IMR-90 (cell line): Measurements from ENCODE around the gene RAB25. TPM values are rescaled to one million over a fixed set of nuclear protein-coding genes. Genes with fewer than 3 reads are reported as not detected.
A peak's percentile ranks its signal among the peaks of the same experiment; 100 is the strongest.

Source experiments
- ATAC-seq: fragments of 200-7000 bp; cut with Tn5 transposase; 2 replicates; pipeline ENCODE4 v1.9.1; 2020; ENCODE audit warnings: low read depth, mild to moderate bottlenecking, moderate library complexity
- BruUV-seq: library from RNA; stranded (reverse); fragments of 400-500 nt; replicated peaks from 2 replicates; lab custom pipeline; 2021; lab: Mats Ljungman, UMichigan
- CTCF ChIA-PET: fragments of 300-600 bp; formaldehyde crosslinking; extraction: SDS; loops from one replicate; lab custom pipeline; 2021; ENCODE audit warnings: antibody characterized with exemption; lab: Yijun Ruan, JAX
- POLR2A ChIA-PET: fragments of 300-600 bp; sonication (Branson Sonifier 250); formaldehyde crosslinking; loops from one replicate; lab custom pipeline; 2022; ENCODE audit warnings: antibody characterized with exemption; ENCODE audit not compliant: unreplicated experiment; lab: Charles Lee
- DNase-seq: peaks from one replicate; pipeline ENCODE4 v3.0.0; 2013
- H2AFZ ChIP-seq: replicated peaks from 2 replicates; pipeline ENCODE3; 2013; ENCODE audit warnings: low read length, mild to moderate bottlenecking; ENCODE audit not compliant: poor library complexity
- H2AK5ac ChIP-seq: 2 replicates; pipeline ENCODE4 v1.6.1; 2013; ENCODE audit warnings: low read depth, low read length, inconsistent platforms
- H2AK9ac ChIP-seq: replicated peaks from 2 replicates; pipeline ENCODE3; 2013; ENCODE audit warnings: mild to moderate bottlenecking, low read depth, low read length, moderate library complexity; ENCODE audit not compliant: poor library complexity
- H2BK120ac ChIP-seq: 2 replicates; pipeline ENCODE4 v1.6.1; 2013; ENCODE audit warnings: low read depth, low read length, inconsistent platforms
- H2BK15ac ChIP-seq: 3 replicates; pipeline ENCODE4 v1.6.1; 2013; ENCODE audit warnings: low read depth, low read length, inconsistent platforms
- H2BK20ac ChIP-seq: 2 replicates; pipeline ENCODE4 v1.6.1; 2013; ENCODE audit warnings: low read depth, mild to moderate bottlenecking, inconsistent platforms, low read length, moderate library complexity
- H2BK5ac ChIP-seq: 2 replicates; pipeline ENCODE4 v1.6.1; 2013; ENCODE audit warnings: mild to moderate bottlenecking, low read depth, low read length, inconsistent platforms; ENCODE audit not compliant: poor library complexity, severe bottlenecking
- H3K14ac ChIP-seq: replicated peaks from 2 replicates; pipeline ENCODE4 v1.6.1; 2013; ENCODE audit warnings: low read depth, low read length, inconsistent platforms
- H3K18ac ChIP-seq: 2 replicates; pipeline ENCODE4 v1.6.1; 2013; ENCODE audit warnings: low read depth, low read length, control low read depth
- H3K23ac ChIP-seq: 2 replicates; pipeline ENCODE4 v1.6.1; 2013; ENCODE audit warnings: low read depth, low read length, inconsistent platforms
- H3K27ac ChIP-seq: 2 replicates; pipeline ENCODE4 v1.5.1; 2013; ENCODE audit warnings: mild to moderate bottlenecking, control low read depth, low read length; ENCODE audit not compliant: insufficient read depth
- H3K27me3 ChIP-seq: 2 replicates; pipeline ENCODE4 v1.6.1; 2013; ENCODE audit warnings: low read length; ENCODE audit not compliant: control insufficient read depth, insufficient read depth
- H3K36me3 ChIP-seq: 2 replicates; pipeline ENCODE4 v1.6.1; 2013; ENCODE audit warnings: low read length, mixed read lengths; ENCODE audit not compliant: control insufficient read depth, insufficient read depth
- H3K4ac ChIP-seq: 2 replicates; pipeline ENCODE4 v1.6.1; 2013; ENCODE audit warnings: low read depth, low read length, inconsistent platforms
- H3K4me1 ChIP-seq: 2 replicates; pipeline ENCODE4 v1.6.1; 2013; ENCODE audit warnings: low read length, mixed read lengths; ENCODE audit not compliant: control insufficient read depth, insufficient read depth
- H3K4me2 ChIP-seq: 2 replicates; pipeline ENCODE4 v1.6.1; 2013; ENCODE audit warnings: low read depth, mild to moderate bottlenecking, control low read depth, low read length, moderate library complexity
- H3K4me3 ChIP-seq: 2 replicates; pipeline ENCODE4 v1.5.1; 2013; ENCODE audit warnings: low read depth, mild to moderate bottlenecking, control low read depth, low read length, moderate library complexity; ENCODE audit not compliant: insufficient read depth
- H3K56ac ChIP-seq: 2 replicates; pipeline ENCODE4 v1.6.1; 2013; ENCODE audit warnings: low read length, inconsistent platforms; ENCODE audit not compliant: insufficient read depth; ENCODE audit errors: extremely low read depth
- H3K79me1 ChIP-seq, 2 experiments: 2 replicates each; pipeline ENCODE4 v1.6.1; 2013; ENCODE audit warnings: low read length in 2 of 2, inconsistent platforms in 1 of 2, low read depth in 1 of 2
- H3K9ac ChIP-seq: 2 replicates; pipeline ENCODE4 v1.6.1; 2013; ENCODE audit warnings: low read depth, low read length, control low read depth
- H3K9me1 ChIP-seq: 2 replicates; pipeline ENCODE4 v1.6.1; 2013; ENCODE audit warnings: low read length, inconsistent platforms; ENCODE audit not compliant: insufficient read depth
- H3K9me3 ChIP-seq: 2 replicates; pipeline ENCODE4 v1.6.1; 2013; ENCODE audit warnings: low read length; ENCODE audit not compliant: control insufficient read depth, insufficient read depth
- H4K20me1 ChIP-seq: 2 replicates; pipeline ENCODE4 v1.6.1; 2013; ENCODE audit warnings: low read length, inconsistent platforms; ENCODE audit not compliant: insufficient read depth
- H4K5ac ChIP-seq: 2 replicates; pipeline ENCODE4 v1.6.1; 2013; ENCODE audit warnings: mild to moderate bottlenecking, low read depth, low read length, control low read depth
- H4K8ac ChIP-seq, 2 experiments: 2 replicates each; pipeline ENCODE4 v1.6.1; 2013; ENCODE audit warnings: low read depth in 2 of 2, low read length in 2 of 2, control low read depth in 1 of 2, inconsistent platforms in 1 of 2
- H4K91ac ChIP-seq: 2 replicates; pipeline ENCODE4 v1.6.1; 2013; ENCODE audit warnings: low read depth, low read length, inconsistent platforms; ENCODE audit not compliant: insufficient read depth
- BHLHE40 ChIP-seq: fragments of 150-350 bp; IDR thresholded peaks from 2 replicates; pipeline ENCODE4 v1.6.1; 2016; ENCODE audit warnings: mild to moderate bottlenecking, low read depth, low read length
- CEBPB ChIP-seq: IDR thresholded peaks from 2 replicates; pipeline ENCODE4 v1.6.1; 2012; ENCODE audit warnings: low read depth, low read length, improper control_type of control experiment
- CHD1 ChIP-seq: IDR thresholded peaks from 2 replicates; pipeline ENCODE4 v1.6.1; 2012; ENCODE audit warnings: low read depth, low read length, improper control_type of control experiment
- ELK1 ChIP-seq: fragments of 150-350 bp; IDR thresholded peaks from 2 replicates; pipeline ENCODE4 v1.6.1; 2016; ENCODE audit warnings: low read depth, mild to moderate bottlenecking, low read length, moderate library complexity, borderline replicate concordance
- FOS ChIP-seq: fragments of 150-350 bp; IDR thresholded peaks from 2 replicates; pipeline ENCODE4 v1.6.1; 2016; ENCODE audit warnings: low read depth, low read length
- MAFK ChIP-seq: IDR thresholded peaks from 2 replicates; pipeline ENCODE4 v1.6.1; 2012; ENCODE audit warnings: low read depth, low read length, improper control_type of control experiment
- MAZ ChIP-seq: IDR thresholded peaks from 2 replicates; pipeline ENCODE4 v1.6.1; 2012; ENCODE audit warnings: low read depth, mild to moderate bottlenecking, low read length, improper control_type of control experiment, moderate library complexity, borderline replicate concordance
- NFE2L2 ChIP-seq: fragments of 150-350 bp; IDR thresholded peaks from 2 replicates; pipeline ENCODE4 v1.6.1; 2016; ENCODE audit warnings: low read depth, mild to moderate bottlenecking, low read length
- RAD21 ChIP-seq: IDR thresholded peaks from 2 replicates; pipeline ENCODE4 v1.6.1; 2012; ENCODE audit warnings: low read length, improper control_type of control experiment
- RCOR1 ChIP-seq: IDR thresholded peaks from 2 replicates; pipeline ENCODE4 v1.6.1; 2012; ENCODE audit warnings: mild to moderate bottlenecking, low read length, improper control_type of control experiment; ENCODE audit not compliant: insufficient replicate concordance
- RFX5 ChIP-seq: IDR thresholded peaks from 2 replicates; pipeline ENCODE4 v1.8.0; 2012; ENCODE audit warnings: low read depth, mild to moderate bottlenecking, low read length, moderate library complexity
- SMC3 ChIP-seq: fragments of 150-350 bp; IDR thresholded peaks from 2 replicates; pipeline ENCODE4 v1.6.1; 2016; ENCODE audit warnings: low read depth, mild to moderate bottlenecking, antibody characterized with exemption, low read length, moderate library complexity
- USF2 ChIP-seq: fragments of 150-350 bp; IDR thresholded peaks from 2 replicates; pipeline ENCODE4 v1.6.1; 2017; ENCODE audit warnings: mild to moderate bottlenecking, antibody characterized with exemption, low read length, low read depth
- WGBS, 2 experiments: methylation state at CpG; one replicate each; pipeline versions ENCODE4 v1.1.5 to v1.1.7; 2013; ENCODE audit warnings: missing lambda C conversion rate in 2 of 2; ENCODE audit not compliant: insufficient read length in 1 of 2; ENCODE audit errors: extremely low coverage in 2 of 2; 5-methylcytosine and 5-hydroxymethylcytosine counted together
- dilution Hi-C: fragments of 300-500 bp; cut with HindIII; formaldehyde crosslinking; loops from one replicate; pipeline ENCODE4 v1.14.3; 2018; ENCODE audit warnings: low sequenced_read_pairs; ENCODE audit not compliant: unreplicated experiment
- in situ Hi-C: fragments of 300-500 bp; cut with MboI; formaldehyde crosslinking; loops from 3 replicates; pipeline ENCODE4 v1.14.3; 2019; ENCODE audit warnings: low sequenced_read_pairs, inconsistent platforms, mixed read lengths
- intact Hi-C: fragments of 100-400 bp; cut with micrococcal nuclease; formaldehyde crosslinking; loops from 2 replicates; pipeline ENCODE4 v1.10.0; 2022
- polyA plus RNA-seq, 3 experiments: library from polyadenylated mRNA; depleted of rRNA; stranded (reverse); fragments of >200 nt; gene quantifications; 2 replicates each; pipeline ENCODE4 v1.2.3, GENCODE V29; 2012; ENCODE audit warnings: low replicate concordance in 1 of 3
- total RNA-seq: library from RNA; depleted of rRNA; stranded (reverse); fragments of >200 nt; gene quantifications from 2 replicates; pipeline ENCODE4 v1.2.3, GENCODE V29; 2012
- TF ChIP-seq, protein P1 (sequence below): conservative IDR thresholded peaks from 2 replicates; pipeline ENCODE4 v1.5.1; 2012; ENCODE audit warnings: mild to moderate bottlenecking, low read depth, low read length, improper control_type of control experiment

The RAB25 gene
- total and polyA plus RNA-seq, 2 of the 4 experiments (the other 2 are of a cell fraction), result not detected

GRCh38 chr1:156076609-156077429, 15.9 kb downstream of the RAB25 start:
- peaks cover 17% of the 10 kb centered on the region for H3K9me1 ChIP-seq
- no peaks in the 10 kb centered on the region for H3K9me3 ChIP-seq
- H3K27me3 ChIP-seq, result no peaks in the 10 kb centered on the region
- DNase-seq, result no peak
- H4K5ac ChIP-seq, result no peak overlapping the region
- BruUV-seq, result no TSS peak
- H4K20me1 ChIP-seq, result peaks cover 45% of the 10 kb centered on the region
- H3K4me1 ChIP-seq, result peaks cover 26% of the 10 kb centered on the region
- no peak overlapping the region; the same call in 1 of the 2 replicates for H3K27ac ChIP-seq
- no peak overlapping the region for H3K18ac ChIP-seq
- H2BK120ac ChIP-seq, result peak overlapping the region; percentile 5; the same call in 1 of the 2 replicates
- H3K9ac ChIP-seq, result no peak overlapping the region
- peak overlapping the region; percentile 45; the same call in 1 of the 2 replicates for H3K4ac ChIP-seq
- H3K79me1 ChIP-seq, result peaks cover 37 to 79% of the 10 kb centered on the region in 2 experiments
- ChIA-PET CTCF (no interaction called here), POLR2A (no interaction called here)
- in situ Hi-C loops, result no loop called here
- intact Hi-C loops, result no loop called here
- H2BK20ac ChIP-seq, result no peak overlapping the region
- H2AFZ ChIP-seq, result peak overlapping the region; percentile 81
- H2BK5ac ChIP-seq, result no peak overlapping the region
- dilution Hi-C loops, result no loop called here
- no peak for ATAC-seq
- no peak overlapping the region for H3K56ac ChIP-seq
- no peak overlapping the region for H3K4me3 ChIP-seq
- H2BK15ac ChIP-seq, result no peak overlapping the region
- H3K23ac ChIP-seq, result no peak overlapping the region
- peak overlapping the region; percentile 37 for H2AK9ac ChIP-seq
- H3K36me3 ChIP-seq, result peaks cover 37% of the 10 kb centered on the region
- 29% methylated on average over 43 of the region's 73 CpGs; no CpG with 5 or more reads in 1 of the 2 experiments for WGBS, 2 experiments
- peak overlapping the region; percentile 11; the same call in 1 of the 2 replicates for H2AK5ac ChIP-seq
- no peak overlapping the region; the same call in 1 of the 2 replicates for H4K91ac ChIP-seq
- H4K8ac ChIP-seq, result peak overlapping the region; percentile 31 to 61; a peak in 2 of 4 replicates
- H3K14ac ChIP-seq, result 0 out of 2 replicates have a peak overlapping the region, but pooled peaks have one; percentile 58
- peak overlapping the region; percentile 37; the same call in 1 of the 2 replicates for H3K4me2 ChIP-seq
- TF ChIP-seq BHLHE40 (no peak), MAZ (no peak), MAFK (no peak), RFX5 (no peak), ELK1 (no peak), FOS (no peak), NFE2L2 (no peak), RCOR1 (no peak), CEBPB (no peak), CHD1 (no peak), RAD21 (no peak), USF2 (no peak), SMC3 (no peak)
- TF ChIP-seq, protein P1, sequence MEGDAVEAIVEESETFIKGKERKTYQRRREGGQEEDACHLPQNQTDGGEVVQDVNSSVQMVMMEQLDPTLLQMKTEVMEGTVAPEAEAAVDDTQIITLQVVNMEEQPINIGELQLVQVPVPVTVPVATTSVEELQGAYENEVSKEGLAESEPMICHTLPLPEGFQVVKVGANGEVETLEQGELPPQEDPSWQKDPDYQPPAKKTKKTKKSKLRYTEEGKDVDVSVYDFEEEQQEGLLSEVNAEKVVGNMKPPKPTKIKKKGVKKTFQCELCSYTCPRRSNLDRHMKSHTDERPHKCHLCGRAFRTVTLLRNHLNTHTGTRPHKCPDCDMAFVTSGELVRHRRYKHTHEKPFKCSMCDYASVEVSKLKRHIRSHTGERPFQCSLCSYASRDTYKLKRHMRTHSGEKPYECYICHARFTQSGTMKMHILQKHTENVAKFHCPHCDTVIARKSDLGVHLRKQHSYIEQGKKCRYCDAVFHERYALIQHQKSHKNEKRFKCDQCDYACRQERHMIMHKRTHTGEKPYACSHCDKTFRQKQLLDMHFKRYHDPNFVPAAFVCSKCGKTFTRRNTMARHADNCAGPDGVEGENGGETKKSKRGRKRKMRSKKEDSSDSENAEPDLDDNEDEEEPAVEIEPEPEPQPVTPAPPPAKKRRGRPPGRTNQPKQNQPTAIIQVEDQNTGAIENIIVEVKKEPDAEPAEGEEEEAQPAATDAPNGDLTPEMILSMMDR, result no peak
